Measurements from ENCODE around the gene FBN1. TPM values are rescaled to one million over a fixed set of nuclear protein-coding genes. Genes with fewer than 3 reads are reported as not detected.

The FBN1 gene
- polyA plus RNA-seq, 2 of the 4 experiments (the other 2 are of a cell fraction) = 6.3 to 9.4 TPM

GRCh38 chr15:48367483-48367882 lies 278.0 kb downstream of the FBN1 start:
- POLR2A ChIA-PET = no interaction called here
- Histone ChIP-seq H3K4me1 (no peaks in the 10 kb centered on the region), H3K27ac (no peak overlapping the region), H3K4me3 (no peak overlapping the region), H3K9me3 (no peaks in the 10 kb centered on the region), H3K4me2 (no peak overlapping the region)
- CTCF ChIA-PET = no interaction called here
- TF ChIP-seq POLR2AphosphoS2 (conservative IDR thresholded peaks at IDR 0.05; ENCODE audit: low read length) (no peak), E2F6 (IDR thresholded peaks at IDR 0.05; ENCODE audit: borderline replicate concordance, low read depth) (no peak), POLR2A (IDR thresholded peaks at IDR 0.05; ENCODE audit: low read length) (no peak), ZNF302 (CRISPR knock-in tag; IDR thresholded peaks at IDR 0.05) (no peak), GATA3 (IDR thresholded peaks at IDR 0.05; ENCODE audit: borderline replicate concordance) (no peak), HOXA7 (CRISPR knock-in tag; IDR thresholded peaks at IDR 0.05) (no peak), HEYL (CRISPR knock-in tag; IDR thresholded peaks at IDR 0.05) (no peak), FOXS1 (CRISPR knock-in tag; IDR thresholded peaks at IDR 0.05) (no peak), PBX3 (IDR thresholded peaks at IDR 0.05) (no peak), PHF8 (IDR thresholded peaks at IDR 0.05; ENCODE audit: borderline replicate concordance, low read depth) (no peak), JUNB (IDR thresholded peaks at IDR 0.05) (no peak), MAZ (IDR thresholded peaks at IDR 0.05; ENCODE audit: borderline replicate concordance, low read depth, low read length) (no peak), HES2 (IDR thresholded peaks at IDR 0.05) (no peak), CTCF (IDR thresholded peaks at IDR 0.05) (no peak), BHLHE40 (IDR thresholded peaks at IDR 0.05; ENCODE audit: low read depth, low read length) (no peak), BCL3 (IDR thresholded peaks at IDR 0.05) (no peak), ATOH8 (CRISPR knock-in tag; IDR thresholded peaks at IDR 0.05; ENCODE audit: low read depth) (no peak)
- DNase-seq (ENCODE audit: low read depth in 1 of 2, low spot score in 1 of 2) (no peak), ATAC-seq (no peak), FAIRE-seq (no peak)
- 31% methylated on average over 3 of the region's 3 CpGs for WGBS (ENCODE audit: missing lambda C conversion rate)

- ChIA-PET POLR2A (no interaction called here), CTCF (interaction anchor here (0.9 kb wide), 1 partner anchor 9 kb away, joined by 4 read pairs; no protein-coding TSS in a partner anchor)
- no peak for ATAC-seq
- no peak overlapping the region for H3K4me2 ChIP-seq
- no peaks in the 10 kb centered on the region for H3K9me3 ChIP-seq
- no peak overlapping the region for H3K4me3 ChIP-seq
- 44% methylated on average over 4 of the region's 4 CpGs for WGBS (ENCODE audit: missing lambda C conversion rate)
- H3K27ac ChIP-seq = no peak overlapping the region
- no peak for TF ChIP-seq FOSL2 (IDR thresholded peaks at IDR 0.05)
- TF ChIP-seq FOSL2 (CRISPR knock-in tag; IDR thresholded peaks at IDR 0.05) = no peak
- no peak for TF ChIP-seq CEBPB (IDR thresholded peaks at IDR 0.05)
- TF ChIP-seq HDAC2 (IDR thresholded peaks at IDR 0.05) = no peak
- TF ChIP-seq ZNF302 (CRISPR knock-in tag; IDR thresholded peaks at IDR 0.05) = no peak
- no peak for TF ChIP-seq BHLHE40 (IDR thresholded peaks at IDR 0.05; ENCODE audit: low read depth, low read length)
- TF ChIP-seq TP53 (CRISPR knock-in tag; IDR thresholded peaks at IDR 0.05) = no peak
- no peak for TF ChIP-seq EP300 (IDR thresholded peaks at IDR 0.05)
- TF ChIP-seq HEYL (CRISPR knock-in tag; IDR thresholded peaks at IDR 0.05) = no peak
- TF ChIP-seq CTCF (IDR thresholded peaks at IDR 0.05) = no peak
- TF ChIP-seq RAD21 (conservative IDR thresholded peaks at IDR 0.05 in 1 of 2, IDR thresholded peaks at IDR 0.05 in 1 of 2) = no peak
- no peak for TF ChIP-seq HOXB5 (CRISPR knock-in tag; IDR thresholded peaks at IDR 0.05)
- no peak for TF ChIP-seq ZC3H11A (IDR thresholded peaks at IDR 0.05)
- TF ChIP-seq ESRRA (IDR thresholded peaks at IDR 0.05; ENCODE audit: borderline replicate concordance, low read length) = no peak
- no peak for TF ChIP-seq RCOR1 (IDR thresholded peaks at IDR 0.05; ENCODE audit: low read depth, low read length)
- no peak for TF ChIP-seq SMC3 (IDR thresholded peaks at IDR 0.05)
- DNase-seq (ENCODE audit: low read depth in 1 of 2, low spot score in 1 of 2) = no peak
- FAIRE-seq = no peak
- H3K4me1 ChIP-seq = no peaks in the 10 kb centered on the region
These were observed 278.8 kb downstream of the FBN1 start for GRCh38 chr15:48366584-48367312.
